NCI-H2227 (cell line): Measurements from ENCODE around the gene CCNF.
A peak's percentile ranks its signal among the peaks of the same experiment; 100 is the strongest.
"Not testable (repeated sequence)": the region's sequence is repeated elsewhere in the genome, so short reads cannot be mapped to it uniquely, and the experiment has no call there.

Experiments
- DNase-seq: peaks from one replicate; lab custom pipeline; 2025; ENCODE audit not compliant: unreplicated experiment; lab: John Stamatoyannopoulos, UW

Gene CCNF

GRCh38 chr16:2470603-2471015 is 41.4 kb downstream of the CCNF start:
- DNase-seq, result peak; percentile 62

GRCh38 chr16:2471016-2471652 is 41.9 kb downstream of the CCNF start, which contains the start of gene NTN3:
Gene NTN3 (plus strand): TSS chr16:2471297. CDS start chr16:2471702, 405 bp downstream.
- peak; percentile 87 for DNase-seq

GRCh38 chr16:2471653-2472487 is 42.6 kb downstream of the CCNF start:
- DNase-seq, result no peak

- DNase-seq, result no peak
Measured at GRCh38 chr16:2472488-2472864, 43.2 kb downstream of the CCNF start.

GRCh38 chr16:2472885-2473445 is 43.7 kb downstream of the CCNF start:
- no peak for DNase-seq

GRCh38 chr16:2473446-2473926 is 44.2 kb downstream of the CCNF start:
- DNase-seq, result peak; percentile 61

- peak; percentile 60 for DNase-seq
Measured at GRCh38 chr16:2473999-2474876, 45.0 kb downstream of the CCNF start.

GRCh38 chr16:2474877-2475412 is 45.7 kb downstream of the CCNF start, which contains the start of gene TBC1D24:
Gene TBC1D24 (plus strand): TSS chr16:2475127. CDS start chr16:2496149, 21,022 bp downstream.
- peak; percentile 94 for DNase-seq

GRCh38 chr16:2475413-2476344 is 46.4 kb downstream of the CCNF start:
- DNase-seq, result peak; percentile 50

GRCh38 chr16:2476345-2476720 is 47.1 kb downstream of the CCNF start:
- no peak for DNase-seq

- no peak for DNase-seq
Measured at GRCh38 chr16:2476741-2477140, 47.5 kb downstream of the CCNF start.

- no peak for DNase-seq
Measured at GRCh38 chr16:2477327-2477726, 48.1 kb downstream of the CCNF start.

GRCh38 chr16:2478279-2478678 is 49.0 kb downstream of the CCNF start:
- DNase-seq, result peak; percentile 45

- DNase-seq, result not testable (repeated sequence)
Measured at GRCh38 chr16:2479996-2480395, 50.7 kb downstream of the CCNF start.

- DNase-seq, result no peak
Measured at GRCh38 chr16:2480948-2481347, 51.7 kb downstream of the CCNF start.

GRCh38 chr16:2481676-2482075 is 52.4 kb downstream of the CCNF start:
- no peak for DNase-seq

- no peak for DNase-seq
Measured at GRCh38 chr16:2482249-2482648, 53.0 kb downstream of the CCNF start.

- peak; percentile 53 for DNase-seq
Measured at GRCh38 chr16:2482708-2483534, 53.7 kb downstream of the CCNF start.
